H7 (cell line): ENCODE data around the gene LAMA3. TPM values are rescaled to one million over a fixed set of nuclear protein-coding genes. Genes with fewer than 3 reads are reported as not detected.

ENCODE experiments used
- DNase-seq: peaks from one replicate; pipeline ENCODE4 v3.0.0; 2012
- H3K27me3 ChIP-seq: 2 replicates; pipeline ENCODE4 v1.6.0; 2011; ENCODE audit warnings: mild to moderate bottlenecking, low read length; ENCODE audit not compliant: control insufficient read depth, insufficient read depth
- H3K36me3 ChIP-seq: replicated peaks from 2 replicates; pipeline ENCODE4 v1.5.1; 2011; ENCODE audit warnings: low read length; ENCODE audit not compliant: control insufficient read depth, insufficient read depth
- H3K4me3 ChIP-seq: 2 replicates; pipeline ENCODE4 v1.5.1; 2011; ENCODE audit warnings: low read depth, mild to moderate bottlenecking, control low read depth, low read length, moderate library complexity; ENCODE audit not compliant: insufficient read depth
- total RNA-seq: library from RNA; depleted of rRNA; stranded (reverse); fragments of >200 nt; shearing (Covaris generic); gene quantifications from 2 replicates; pipeline ENCODE4 v1.2.3, GENCODE V29; 2014

LAMA3 gene
- total RNA-seq, 1 experiment from 2014 or later = 0.21 TPM

DNA sequence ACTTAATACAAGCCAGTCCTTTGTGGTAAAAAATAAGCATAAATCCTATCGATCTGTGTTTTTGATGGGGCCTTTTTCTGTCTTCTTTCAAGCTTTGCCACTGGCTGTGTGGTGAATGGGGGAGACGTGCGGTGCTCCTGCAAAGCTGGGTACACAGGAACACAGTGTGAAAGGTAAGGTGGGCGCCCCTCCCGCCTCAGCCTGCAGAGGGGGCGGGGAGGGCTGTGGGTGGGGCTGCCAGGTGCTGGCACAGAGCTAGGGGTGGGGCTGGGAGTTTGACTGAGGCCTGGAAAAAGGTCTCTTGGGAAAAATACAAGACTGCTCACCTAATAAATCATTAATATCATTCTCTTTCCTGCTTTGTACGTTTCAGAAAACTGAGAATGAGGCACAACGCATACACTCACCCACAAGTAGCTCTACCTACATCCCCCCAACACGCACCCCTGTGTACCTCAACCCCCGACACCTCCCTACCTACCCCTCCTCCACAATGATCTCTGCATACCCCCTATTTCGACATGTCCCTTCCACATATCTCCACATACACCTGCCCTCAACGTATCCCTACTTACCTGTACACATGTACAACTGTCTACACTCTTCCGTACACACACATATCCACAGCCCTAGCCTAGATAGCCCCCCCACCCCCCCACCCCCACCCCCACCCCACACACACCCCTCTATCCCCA lies 195.6 kb downstream of the LAMA3 start:
- peak; percentile 68 for DNase-seq
- Histone ChIP-seq H3K27me3 (no peaks in the 10 kb centered on the region), H3K36me3 (no peaks in the 10 kb centered on the region), H3K4me3 (no peak overlapping the region)

DNA sequence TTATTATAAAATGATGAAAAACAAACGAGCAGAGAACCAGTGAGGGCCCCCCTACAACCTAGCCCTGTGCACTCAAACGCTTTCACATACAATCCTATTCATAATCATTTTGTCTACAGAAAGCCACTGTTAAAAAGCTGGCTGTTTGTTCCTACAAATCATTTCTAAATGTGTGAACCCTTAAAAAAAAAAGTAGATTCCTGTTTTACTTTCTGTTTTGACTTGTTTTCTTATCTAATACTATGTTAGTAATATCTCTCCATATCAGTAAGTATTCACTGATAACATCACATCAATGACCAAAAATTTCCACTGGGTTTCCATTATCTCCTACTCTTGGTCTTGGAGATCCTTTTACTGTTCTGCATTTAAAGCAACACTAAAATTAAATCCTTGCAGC lies 196.5 kb downstream of the LAMA3 start:
- H3K27me3 ChIP-seq = no peaks in the 10 kb centered on the region
- no peak for DNase-seq
- no peak overlapping the region for H3K4me3 ChIP-seq
- H3K36me3 ChIP-seq = no peaks in the 10 kb centered on the region

DNA sequence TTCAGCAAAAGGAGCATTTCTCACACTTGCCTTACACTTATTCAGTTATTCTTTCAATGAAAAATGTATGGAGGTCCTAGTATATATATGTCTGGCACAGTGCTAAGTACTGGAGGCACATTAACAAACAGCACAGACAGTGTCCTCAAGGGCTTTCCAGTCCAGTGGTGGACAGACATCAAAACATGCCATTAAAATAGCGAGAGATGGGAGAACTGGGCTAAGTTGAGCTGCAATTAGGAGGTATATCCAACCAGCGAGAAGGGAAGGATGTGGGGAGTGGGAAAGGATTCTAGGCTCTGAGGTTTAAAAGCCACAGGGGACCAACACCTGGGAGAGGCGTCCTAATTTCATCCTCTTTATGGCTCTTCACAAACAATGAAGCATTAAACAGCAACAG lies 197.8 kb downstream of the LAMA3 start:
- Histone ChIP-seq H3K4me3 (no peak overlapping the region), H3K27me3 (no peaks in the 10 kb centered on the region), H3K36me3 (no peaks in the 10 kb centered on the region)
- no peak for DNase-seq

DNA sequence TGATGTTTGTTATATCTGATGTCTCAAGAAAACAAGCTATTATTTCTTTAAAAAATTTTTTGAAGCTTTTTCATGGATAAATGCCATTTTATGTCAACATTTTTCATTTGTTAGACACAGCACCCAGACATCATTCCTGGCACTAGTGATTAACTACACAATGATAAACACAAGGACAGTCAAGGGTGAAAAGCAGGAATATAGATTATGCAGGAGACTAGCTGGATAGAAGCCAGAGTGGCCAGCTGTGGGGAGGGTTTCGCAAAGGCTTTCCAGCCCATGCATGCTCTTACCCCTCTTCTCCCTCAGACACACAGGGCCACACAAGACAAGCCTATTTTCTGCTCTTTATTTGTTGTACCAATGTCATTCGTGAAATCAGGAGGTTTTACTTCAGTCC lies 198.2 kb downstream of the LAMA3 start:
- no peak for DNase-seq
- H3K27me3 ChIP-seq = no peaks in the 10 kb centered on the region
- H3K4me3 ChIP-seq = no peak overlapping the region
- no peaks in the 10 kb centered on the region for H3K36me3 ChIP-seq

DNA sequence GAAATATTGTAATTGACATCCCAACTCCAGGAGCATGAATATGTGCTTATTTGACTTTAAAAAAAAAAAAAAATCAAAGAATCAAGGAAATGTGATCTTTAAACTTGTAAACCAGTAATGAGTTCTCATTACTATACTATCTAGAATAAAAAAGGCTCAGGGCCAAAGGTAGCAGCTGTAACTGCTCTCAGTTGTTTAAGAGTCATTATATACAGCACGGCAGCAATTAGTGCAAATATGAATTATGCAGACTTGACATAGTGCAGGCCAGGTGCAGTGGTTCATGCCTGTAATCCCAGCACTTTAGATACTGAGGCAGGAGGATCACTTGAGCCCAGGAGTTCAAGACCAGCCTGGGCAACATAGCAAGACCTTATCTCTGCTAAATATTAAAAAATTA lies 199.6 kb downstream of the LAMA3 start:
- Histone ChIP-seq H3K4me3 (no peak overlapping the region), H3K36me3 (no peaks in the 10 kb centered on the region), H3K27me3 (no peaks in the 10 kb centered on the region)
- DNase-seq = no peak

DNA sequence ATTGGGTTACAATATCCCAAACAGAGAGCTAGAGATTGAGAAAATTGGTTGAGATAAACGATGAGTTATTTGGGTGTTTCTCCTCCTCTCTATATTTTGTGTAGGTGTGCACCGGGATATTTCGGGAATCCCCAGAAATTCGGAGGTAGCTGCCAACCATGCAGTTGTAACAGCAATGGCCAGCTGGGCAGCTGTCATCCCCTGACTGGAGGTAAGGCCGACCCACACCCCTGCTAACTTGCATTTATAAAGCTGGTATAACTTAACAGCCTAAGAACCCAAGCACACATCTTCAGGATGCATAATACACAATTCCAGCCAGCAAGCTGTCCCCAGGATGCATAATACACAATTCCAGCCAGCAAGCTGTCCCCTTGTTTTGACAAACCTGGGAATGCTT lies 200.7 kb downstream of the LAMA3 start:
- no peak overlapping the region for H3K4me3 ChIP-seq
- H3K36me3 ChIP-seq = no peaks in the 10 kb centered on the region
- no peaks in the 10 kb centered on the region for H3K27me3 ChIP-seq
- DNase-seq = no peak

DNA sequence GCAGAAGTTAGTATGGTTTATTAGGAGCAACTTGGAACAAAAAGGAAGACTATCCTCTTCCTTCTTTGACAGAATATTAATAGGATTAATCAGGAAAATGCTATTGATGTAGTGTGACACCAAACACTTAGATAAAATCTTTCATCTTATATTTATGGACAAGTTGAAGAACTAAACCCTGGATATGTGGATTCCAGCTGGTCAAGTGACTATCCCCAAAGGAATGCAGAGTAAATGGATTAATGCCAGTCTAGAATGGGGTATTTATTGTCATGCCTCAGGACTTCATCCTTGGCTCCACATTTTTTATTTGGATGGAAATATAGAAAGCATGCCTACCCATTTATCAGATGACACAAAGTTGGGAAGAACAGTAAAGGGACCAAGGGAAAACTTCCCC lies 201.3 kb downstream of the LAMA3 start:
- no peaks in the 10 kb centered on the region for H3K27me3 ChIP-seq
- DNase-seq = no peak
- no peak overlapping the region for H3K4me3 ChIP-seq
- H3K36me3 ChIP-seq = no peaks in the 10 kb centered on the region

DNA sequence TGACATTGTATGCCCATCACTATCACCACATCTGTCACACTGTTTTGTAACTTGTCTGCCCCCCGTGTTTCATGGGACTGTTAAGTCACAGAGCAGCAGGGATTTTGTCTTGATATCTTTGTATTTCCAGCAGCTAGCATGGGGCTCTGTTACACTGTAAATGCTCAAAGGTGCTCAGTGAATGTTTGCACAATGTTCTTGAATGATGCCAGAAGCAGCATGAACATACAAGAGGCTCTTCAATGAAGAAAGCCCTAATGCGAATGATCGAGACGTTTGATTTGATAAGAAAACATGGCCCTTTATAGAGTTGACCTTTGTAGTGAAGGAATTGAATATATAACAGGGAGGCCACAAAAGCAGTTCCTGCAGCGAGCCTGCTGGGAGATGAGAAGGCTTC lies 204.4 kb downstream of the LAMA3 start:
- no peaks in the 10 kb centered on the region for H3K36me3 ChIP-seq
- H3K4me3 ChIP-seq = no peak overlapping the region
- no peaks in the 10 kb centered on the region for H3K27me3 ChIP-seq
- DNase-seq = no peak

DNA sequence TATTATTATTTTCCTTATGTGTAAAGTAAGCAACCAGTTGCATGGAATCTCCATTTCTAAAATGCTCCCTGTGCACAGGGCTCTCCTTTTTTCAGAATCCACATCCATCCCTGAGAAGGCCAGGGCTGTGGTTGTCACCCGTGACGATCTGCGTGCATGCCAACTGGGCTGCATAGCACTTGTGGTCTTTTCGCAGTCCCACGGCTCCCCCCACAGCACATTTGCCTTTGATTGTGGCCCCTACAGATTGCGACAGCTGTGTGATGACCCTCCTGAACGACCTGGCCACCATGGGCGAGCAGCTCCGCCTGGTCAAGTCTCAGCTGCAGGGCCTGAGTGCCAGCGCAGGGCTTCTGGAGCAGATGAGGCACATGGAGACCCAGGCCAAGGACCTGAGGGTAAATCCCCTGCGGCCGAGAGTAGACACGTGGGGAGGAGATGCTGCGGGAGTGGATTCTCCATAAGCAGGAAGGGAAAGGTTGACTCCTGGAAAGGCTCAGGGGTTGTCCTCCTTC lies 205.5 kb downstream of the LAMA3 start:
- no peak for DNase-seq
- no peak overlapping the region for H3K4me3 ChIP-seq
- H3K27me3 ChIP-seq = no peaks in the 10 kb centered on the region
- H3K36me3 ChIP-seq = no peaks in the 10 kb centered on the region

DNA sequence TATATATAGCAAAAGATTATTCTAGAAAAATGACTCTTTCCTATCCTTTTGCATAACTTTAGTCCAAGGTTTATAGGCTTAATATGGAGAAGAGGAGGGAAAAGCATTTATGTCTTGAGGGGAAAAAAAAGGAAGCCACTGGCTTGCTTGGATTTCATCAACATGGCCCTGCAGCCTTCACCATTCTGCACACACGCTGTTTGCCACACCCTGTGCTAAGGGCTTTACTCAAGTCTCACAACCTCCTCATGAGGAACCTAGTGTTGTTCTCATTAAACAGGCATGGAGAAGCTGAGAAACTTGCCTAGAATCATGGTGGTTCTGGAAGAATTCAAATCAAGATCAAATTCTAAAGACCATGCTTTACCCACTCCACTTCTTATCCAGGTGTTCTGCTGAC lies 208.0 kb downstream of the LAMA3 start:
- H3K36me3 ChIP-seq = no peaks in the 10 kb centered on the region
- DNase-seq = no peak
- no peaks in the 10 kb centered on the region for H3K27me3 ChIP-seq
- no peak overlapping the region for H3K4me3 ChIP-seq

DNA sequence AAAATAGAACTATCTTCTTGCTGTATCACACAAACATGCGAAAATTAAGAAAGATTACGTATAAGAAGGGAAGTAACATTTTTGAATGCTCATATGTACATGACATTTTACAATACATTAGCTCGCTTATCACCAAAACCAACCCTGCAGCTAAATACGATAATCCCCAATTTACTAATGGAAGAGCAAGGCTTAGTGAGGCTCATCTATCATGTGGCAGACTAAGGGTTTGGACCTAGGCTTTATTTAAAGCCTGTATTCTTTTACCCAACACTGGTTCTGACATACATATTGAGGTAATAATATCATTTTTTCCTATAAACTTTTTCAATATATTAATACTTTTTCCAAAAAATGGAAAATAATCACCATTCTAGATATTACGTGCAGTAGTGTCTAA lies 208.5 kb downstream of the LAMA3 start:
- H3K4me3 ChIP-seq = no peak overlapping the region
- H3K27me3 ChIP-seq = no peaks in the 10 kb centered on the region
- DNase-seq = no peak
- no peaks in the 10 kb centered on the region for H3K36me3 ChIP-seq

DNA sequence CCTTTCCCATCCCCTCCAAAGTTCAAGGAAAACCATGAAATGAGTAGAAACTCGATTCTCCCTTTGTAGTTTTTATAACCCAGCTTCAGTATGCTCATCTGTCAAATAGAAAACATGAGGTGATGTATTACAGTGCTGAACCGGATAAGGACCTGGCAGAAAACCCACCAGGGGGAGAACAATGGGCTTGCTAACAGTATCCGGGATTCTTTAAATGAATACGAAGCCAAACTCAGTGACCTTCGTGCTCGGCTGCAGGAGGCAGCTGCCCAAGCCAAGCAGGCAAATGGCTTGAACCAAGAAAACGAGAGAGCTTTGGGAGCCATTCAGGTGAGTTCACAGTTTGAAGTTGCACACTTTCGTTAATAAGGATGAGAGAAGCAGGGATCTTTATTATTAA lies 211.7 kb downstream of the LAMA3 start:
- no peak overlapping the region for H3K4me3 ChIP-seq
- H3K27me3 ChIP-seq = no peaks in the 10 kb centered on the region
- H3K36me3 ChIP-seq = no peaks in the 10 kb centered on the region
- peak; percentile 39 for DNase-seq

DNA sequence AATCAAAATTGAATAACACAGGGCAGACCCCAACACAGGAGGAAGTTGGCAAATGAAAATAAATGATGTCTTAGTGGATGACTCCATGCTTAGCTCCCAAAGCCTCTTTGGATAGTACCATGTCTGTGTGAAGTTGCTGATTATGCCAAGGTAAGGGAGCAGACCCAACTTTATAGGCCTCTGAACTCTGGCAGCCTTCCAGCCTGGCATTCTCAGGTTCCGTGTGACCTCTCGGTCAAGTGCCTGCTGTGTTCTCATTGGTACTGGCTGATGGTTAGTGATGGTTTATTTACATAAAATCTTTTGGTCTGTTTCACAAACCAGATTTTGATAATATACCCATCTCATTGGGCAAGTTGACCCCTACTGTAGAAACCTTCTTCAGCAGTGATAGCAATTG lies 213.1 kb downstream of the LAMA3 start:
- Histone ChIP-seq H3K27me3 (no peaks in the 10 kb centered on the region), H3K36me3 (no peaks in the 10 kb centered on the region), H3K4me3 (no peak overlapping the region)
- no peak for DNase-seq

DNA sequence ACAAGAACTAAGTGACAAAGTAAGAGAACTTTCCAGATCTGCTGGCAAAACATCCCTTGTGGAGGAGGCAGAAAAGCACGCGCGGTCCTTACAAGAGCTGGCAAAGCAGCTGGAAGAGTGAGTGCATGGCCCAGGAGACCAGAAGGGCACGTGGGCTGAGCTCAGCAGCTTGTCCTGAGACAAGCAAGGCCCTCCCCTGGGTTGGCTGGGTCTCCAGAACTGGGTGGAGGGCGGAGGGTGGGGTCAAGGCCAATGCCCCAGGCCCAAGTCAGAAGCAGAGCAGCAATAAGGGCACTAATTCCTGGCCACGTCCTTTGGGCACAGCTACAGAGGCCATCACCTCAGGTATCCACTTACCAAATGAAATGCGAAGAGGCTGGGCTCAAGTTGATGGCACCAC lies 214.7 kb downstream of the LAMA3 start:
- no peak for DNase-seq
- Histone ChIP-seq H3K27me3 (no peaks in the 10 kb centered on the region), H3K36me3 (no peaks in the 10 kb centered on the region), H3K4me3 (no peak overlapping the region)

DNA sequence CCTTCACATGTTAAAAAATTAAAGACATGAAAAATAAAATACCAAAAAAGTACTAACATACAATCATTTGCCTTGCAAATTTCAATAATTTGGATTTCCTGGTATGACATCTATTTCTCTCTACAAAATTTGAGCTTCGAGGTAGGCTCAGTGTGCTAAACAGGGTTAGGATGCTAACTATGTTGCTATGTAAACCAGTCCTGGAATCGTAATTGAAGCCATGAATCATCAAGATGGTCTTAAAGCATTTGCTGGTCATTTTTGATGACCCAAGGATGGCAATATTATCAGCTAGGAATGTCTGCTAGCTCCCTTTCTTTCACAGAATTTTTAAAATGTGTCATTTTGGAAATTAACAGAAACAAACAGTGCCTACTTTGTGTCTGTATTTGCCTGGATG lies 217.4 kb downstream of the LAMA3 start:
- Histone ChIP-seq H3K27me3 (no peaks in the 10 kb centered on the region), H3K4me3 (no peak overlapping the region), H3K36me3 (no peaks in the 10 kb centered on the region)
- no peak for DNase-seq

DNA sequence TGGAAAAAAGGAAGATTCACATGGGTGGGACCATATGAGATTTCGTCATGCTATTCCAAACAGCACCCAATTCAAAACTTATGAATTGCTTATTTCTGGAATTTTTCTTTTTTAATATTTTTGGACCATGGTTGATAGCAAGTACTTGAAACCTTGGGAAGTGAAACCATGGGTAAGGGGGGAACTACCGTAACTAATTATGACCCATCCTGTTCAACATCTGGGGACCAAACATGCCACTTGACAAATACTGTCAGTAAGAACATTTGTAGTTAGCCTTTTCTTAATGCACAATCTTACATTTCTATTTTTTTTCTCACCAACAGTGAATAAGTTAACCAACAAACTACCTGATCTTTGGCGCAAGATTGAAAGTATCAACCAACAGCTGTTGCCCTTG lies 219.6 kb downstream of the LAMA3 start:
- DNase-seq = no peak
- Histone ChIP-seq H3K27me3 (no peaks in the 10 kb centered on the region), H3K36me3 (no peaks in the 10 kb centered on the region), H3K4me3 (no peak overlapping the region)
